GM21367 (cell line): ENCODE data around the gene MAPRE3.

Source experiments
- ATAC-seq: cut with Tn5 transposase; IDR thresholded peaks from one replicate; pipeline ENCODE4 v1.9.1; 2021; ENCODE audit not compliant: unreplicated experiment

MAPRE3 gene

DNA sequence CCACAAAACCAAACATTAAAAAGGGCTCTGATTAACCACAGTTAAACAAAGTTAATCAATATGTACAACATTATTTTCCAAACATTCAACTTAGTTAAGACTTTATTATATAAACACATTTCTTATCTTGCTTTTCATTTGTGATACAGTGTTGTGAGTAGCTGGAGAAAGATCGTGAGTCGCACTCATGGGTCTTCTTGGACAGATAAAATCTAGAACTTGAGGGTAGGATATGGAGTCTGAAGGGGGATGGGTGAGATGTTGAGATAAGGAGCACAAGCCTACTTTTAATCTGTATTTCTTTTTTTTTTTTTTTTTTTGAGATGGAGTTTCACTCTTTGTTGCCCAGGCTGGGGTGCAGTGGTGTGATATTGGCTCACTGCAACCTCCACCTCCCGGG lies 39.7 kb downstream of the MAPRE3 start:
- no peak for ATAC-seq

DNA sequence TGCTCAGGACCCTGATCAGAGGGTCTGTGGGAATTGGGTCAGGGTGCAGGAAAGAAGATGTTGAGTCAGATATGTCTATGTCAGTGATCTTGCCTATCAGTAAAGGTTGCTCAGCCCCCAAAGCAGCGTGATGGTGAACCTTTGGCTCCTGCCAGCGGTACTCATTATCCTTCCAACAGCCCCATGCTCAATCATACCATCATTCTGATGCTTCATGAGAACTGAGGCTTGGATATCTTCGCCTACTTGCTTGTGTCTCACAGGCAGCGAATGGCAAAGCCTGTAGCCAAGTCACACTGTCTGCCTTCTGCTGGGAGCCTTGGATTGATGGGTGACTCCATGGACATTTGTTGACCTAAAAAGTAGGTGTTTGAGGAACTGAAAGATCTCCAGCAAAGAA lies 43.3 kb downstream of the MAPRE3 start:
- ATAC-seq = no peak

DNA sequence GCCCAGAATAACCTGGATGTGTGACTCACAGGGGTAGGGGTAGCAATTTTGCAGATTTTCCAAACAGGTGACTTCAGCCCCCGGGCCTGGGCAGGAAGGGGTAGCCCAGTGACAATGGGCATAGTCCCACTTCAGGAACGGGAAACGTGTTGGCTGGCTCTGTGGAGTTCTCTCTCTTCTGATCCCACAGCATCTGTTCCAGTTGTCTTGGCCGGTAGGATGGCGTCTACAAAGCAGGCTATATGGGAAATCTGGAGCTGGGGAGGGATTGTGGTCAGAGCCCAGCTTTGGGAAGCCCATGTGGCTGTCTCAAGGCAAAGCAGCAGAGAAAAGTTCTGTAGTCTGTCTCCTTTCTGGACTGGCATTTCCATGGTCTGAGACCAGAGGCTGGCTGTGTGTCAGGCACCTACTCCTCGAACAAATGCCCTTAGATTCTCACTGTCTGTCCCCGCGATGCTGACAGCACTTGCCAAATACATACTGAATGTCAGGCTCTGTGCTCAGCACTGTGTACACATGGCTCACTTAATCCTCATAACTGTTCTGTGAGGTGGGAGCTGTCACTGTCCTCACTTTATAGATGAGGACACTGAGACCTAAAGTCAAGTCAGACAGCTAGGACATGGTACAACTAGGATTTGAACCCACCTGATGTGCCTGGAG lies 44.5 kb downstream of the MAPRE3 start:
- ATAC-seq = no peak

- ATAC-seq = no peak
These were observed 46.4 kb downstream of the MAPRE3 start for GRCh38 chr2:27016801-27017325.

DNA sequence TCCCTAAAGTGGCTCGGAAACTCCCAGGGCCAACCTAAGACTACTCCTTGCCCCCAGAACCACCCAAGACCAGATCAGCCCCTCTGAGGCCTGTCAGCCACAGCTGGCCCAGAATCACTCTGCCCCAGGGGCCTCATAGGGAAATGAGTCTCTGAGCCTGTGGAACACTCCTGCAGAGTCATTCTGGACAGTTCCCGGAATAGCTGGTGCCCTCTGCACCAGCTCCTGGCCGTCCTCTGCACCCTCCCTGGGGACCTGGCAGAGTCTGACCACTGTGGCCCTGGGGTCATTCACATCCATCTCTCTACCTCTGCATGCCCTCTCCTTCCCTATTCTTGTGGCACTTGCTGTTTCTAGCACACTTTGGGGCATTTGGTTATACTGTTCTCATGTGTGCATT lies 47.7 kb downstream of the MAPRE3 start:
- ATAC-seq = no peak

GRCh38 chr2:27019459-27019858 lies 49.0 kb downstream of the MAPRE3 start:
- no peak for ATAC-seq

GRCh38 chr2:27019931-27020855 lies 49.8 kb downstream of the MAPRE3 start:
- ATAC-seq = no peak

DNA sequence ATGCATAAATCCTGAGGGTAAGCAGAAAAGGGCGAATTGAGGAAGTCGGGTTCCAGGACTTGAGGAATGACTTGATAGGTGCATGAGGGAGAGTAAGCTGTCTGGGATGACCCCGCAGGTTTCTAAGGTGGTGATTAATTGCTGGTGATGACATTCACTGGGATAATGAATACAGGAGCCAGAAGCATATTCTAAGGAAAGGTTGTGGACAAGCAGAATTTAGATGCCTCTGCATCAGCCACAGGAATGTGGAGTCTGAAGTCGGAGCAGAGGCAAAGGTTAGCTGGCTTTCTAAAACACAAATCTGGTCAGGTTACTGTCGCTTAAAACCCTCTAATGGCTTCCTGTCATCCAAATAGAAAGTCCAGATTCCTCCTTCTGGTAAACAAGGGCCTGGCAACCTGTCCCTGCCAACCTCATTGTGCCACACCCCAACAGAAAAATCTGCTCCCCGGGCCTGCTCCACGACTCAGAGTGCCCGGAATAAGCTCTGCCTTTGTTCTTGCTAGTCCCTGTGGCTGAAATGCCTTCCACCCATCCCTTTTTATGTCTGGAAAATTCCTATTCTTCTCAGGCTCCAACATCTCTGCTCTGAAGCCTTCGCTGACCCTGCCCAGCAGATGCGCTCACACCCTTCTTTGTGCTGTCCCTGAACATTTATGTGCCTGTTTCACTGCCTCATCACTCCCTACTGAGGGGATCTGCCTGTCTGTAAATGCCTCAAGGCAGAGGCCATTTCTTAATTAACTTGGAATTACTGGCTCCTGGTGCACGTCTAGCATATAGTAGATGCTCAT lies 51.0 kb downstream of the MAPRE3 start:
- no peak for ATAC-seq

GRCh38 chr2:27023740-27024139 lies 53.3 kb downstream of the MAPRE3 start:
- no peak for ATAC-seq

GRCh38 chr2:27024188-27024587 lies 53.8 kb downstream of the MAPRE3 start:
- no peak for ATAC-seq

- ATAC-seq = no peak
These were observed 54.4 kb downstream of the MAPRE3 start for GRCh38 chr2:27024812-27025211.

GRCh38 chr2:27025281-27025800 lies 54.9 kb downstream of the MAPRE3 start:
- ATAC-seq = no peak

- no peak for ATAC-seq
These were observed 55.7 kb downstream of the MAPRE3 start for GRCh38 chr2:27025861-27026851.

GRCh38 chr2:27027211-27027651 lies 56.8 kb downstream of the MAPRE3 start:
- ATAC-seq = no peak

- no peak for ATAC-seq
These were observed 58.6 kb downstream of the MAPRE3 start for GRCh38 chr2:27029051-27029450.

GRCh38 chr2:27032495-27033252 lies 62.2 kb downstream of the MAPRE3 start, which contains the start of gene TMEM214:
TMEM214 (plus strand) TSS chr2:27032965; CDS start chr2:27033016, 51 bp downstream.
- peak; percentile 82 for ATAC-seq

GRCh38 chr2:27033253-27033852 lies 62.9 kb downstream of the MAPRE3 start:
- no peak for ATAC-seq

DNA sequence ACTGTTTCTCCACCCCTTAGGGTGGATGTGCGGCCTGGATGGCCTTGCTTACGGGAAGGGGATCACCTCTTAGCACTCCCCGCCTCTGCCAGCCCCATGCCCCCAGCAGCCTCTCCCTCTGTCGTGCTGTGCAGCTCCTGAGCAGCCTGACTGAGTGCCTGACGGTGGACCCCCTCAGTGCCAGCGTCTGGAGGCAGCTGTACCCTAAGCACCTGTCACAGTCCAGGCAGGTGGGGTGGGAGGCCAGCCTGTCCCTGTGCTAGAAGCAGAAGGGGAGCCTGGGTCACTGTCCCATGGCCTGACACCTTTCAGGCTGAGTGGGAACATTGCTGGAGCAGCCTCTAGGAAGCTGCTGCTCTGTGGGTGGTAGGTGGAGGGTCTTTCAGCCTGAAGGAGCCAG lies 67.6 kb downstream of the MAPRE3 start:
- no peak for ATAC-seq
